Chondrocyte (in vitro differentiated cells): ENCODE data around the gene NELL2. TPM values are rescaled to one million over a fixed set of nuclear protein-coding genes. Genes with fewer than 3 reads are reported as not detected.
"Not testable (repeated sequence)": the region's sequence is repeated elsewhere in the genome, so short reads cannot be mapped to it uniquely, and the experiment has no call there.

Experiments used
- DNase-seq: peaks from one replicate; pipeline ENCODE4 v3.0.0; 2021; ENCODE audit warnings: mixed read lengths, low spot score
- H3K27ac Mint-ChIP-seq: one replicate; pipeline ENCODE4 v1.8.0; 2021; ENCODE audit warnings: mild to moderate bottlenecking, moderate library complexity, mixed read lengths; ENCODE audit not compliant: unreplicated experiment
- H3K27me3 Mint-ChIP-seq: 2 replicates; pipeline ENCODE4 v1.8.0; 2021; ENCODE audit warnings: low read depth, mixed read lengths
- H3K36me3 Mint-ChIP-seq: 2 replicates; pipeline ENCODE4 v1.8.0; 2021; ENCODE audit warnings: low read depth, mixed read lengths
- H3K4me1 Mint-ChIP-seq: 2 replicates; pipeline ENCODE4 v1.8.0; 2021; ENCODE audit warnings: low read depth, mild to moderate bottlenecking, mixed read lengths
- H3K4me3 Mint-ChIP-seq: one replicate; pipeline ENCODE4 v1.8.0; 2021; ENCODE audit warnings: mild to moderate bottlenecking, moderate library complexity, mixed read lengths; ENCODE audit not compliant: unreplicated experiment
- H3K9me3 Mint-ChIP-seq: 2 replicates; pipeline ENCODE4 v1.8.0; 2021; ENCODE audit warnings: low read depth, mixed read lengths
- CTCF ChIP-seq: fragments of 200-600 bp; sonication (generic); IDR thresholded peaks from 2 replicates; pipeline ENCODE4 v1.5.0; 2021; ENCODE audit warnings: antibody characterized with exemption, mild to moderate bottlenecking, moderate library complexity
- total RNA-seq: library from RNA; stranded (reverse); gene quantifications from 3 replicates; pipeline ENCODE4 v1.2.1, GENCODE V29; 2021

The NELL2 gene
- total RNA-seq, 1 donor from 2014 or later: not detected

- H3K4me1 Mint-ChIP-seq: no peaks in the 10 kb centered on the region
- TF ChIP-seq CTCF: no peak
- H3K9me3 Mint-ChIP-seq: no peaks in the 10 kb centered on the region
- no peaks in the 10 kb centered on the region for H3K36me3 Mint-ChIP-seq
- H3K27me3 Mint-ChIP-seq: no peaks in the 10 kb centered on the region
- no peak overlapping the region for H3K27ac Mint-ChIP-seq
- no peak for DNase-seq
- H3K4me3 Mint-ChIP-seq: no peak overlapping the region
Measured at GRCh38 chr12:44837114-44837755, 38.9 kb downstream of the NELL2 start.

- no peaks in the 10 kb centered on the region for H3K9me3 Mint-ChIP-seq
- DNase-seq: no peak
- no peaks in the 10 kb centered on the region for H3K36me3 Mint-ChIP-seq
- no peaks in the 10 kb centered on the region for H3K27me3 Mint-ChIP-seq
- no peak for TF ChIP-seq CTCF
- H3K4me3 Mint-ChIP-seq: no peak overlapping the region
- H3K27ac Mint-ChIP-seq: no peak overlapping the region
- H3K4me1 Mint-ChIP-seq: no peaks in the 10 kb centered on the region
Measured at GRCh38 chr12:44835641-44836379, 40.3 kb downstream of the NELL2 start.

GRCh38 chr12:44834996-44835395 is 41.1 kb downstream of the NELL2 start:
- DNase-seq: peak; percentile 68
- H3K4me3 Mint-ChIP-seq, H3K27me3 Mint-ChIP-seq, H3K36me3 Mint-ChIP-seq, H3K4me1 Mint-ChIP-seq, H3K9me3 Mint-ChIP-seq, H3K27ac Mint-ChIP-seq: not testable (repeated sequence)

- no peaks in the 10 kb centered on the region for H3K36me3 Mint-ChIP-seq
- H3K9me3 Mint-ChIP-seq: no peaks in the 10 kb centered on the region
- DNase-seq: no peak
- TF ChIP-seq CTCF: no peak
- H3K27ac Mint-ChIP-seq: no peak overlapping the region
- H3K4me1 Mint-ChIP-seq: no peaks in the 10 kb centered on the region
- H3K4me3 Mint-ChIP-seq: no peak overlapping the region
- H3K27me3 Mint-ChIP-seq: no peaks in the 10 kb centered on the region
Measured at GRCh38 chr12:44833561-44833960, 42.6 kb downstream of the NELL2 start.

- no peak for DNase-seq
- Mint-ChIP-seq H3K27ac (no peak overlapping the region), H3K9me3 (no peaks in the 10 kb centered on the region), H3K4me3 (no peak overlapping the region), H3K36me3 (no peaks in the 10 kb centered on the region), H3K4me1 (no peaks in the 10 kb centered on the region), H3K27me3 (no peaks in the 10 kb centered on the region)
- TF ChIP-seq CTCF: no peak
Measured at GRCh38 chr12:44830566-44831055, 45.5 kb downstream of the NELL2 start.
